ENCODE measurements around the gene USP32. TPM values are rescaled to one million over a fixed set of nuclear protein-coding genes. Genes with fewer than 3 reads are reported as not detected.

The USP32 gene
- total and polyA plus RNA-seq, 2 donors (not counting 1 experiment from before 2014, with no cell fraction given), result 7.7 to 48.8 TPM

DNA sequence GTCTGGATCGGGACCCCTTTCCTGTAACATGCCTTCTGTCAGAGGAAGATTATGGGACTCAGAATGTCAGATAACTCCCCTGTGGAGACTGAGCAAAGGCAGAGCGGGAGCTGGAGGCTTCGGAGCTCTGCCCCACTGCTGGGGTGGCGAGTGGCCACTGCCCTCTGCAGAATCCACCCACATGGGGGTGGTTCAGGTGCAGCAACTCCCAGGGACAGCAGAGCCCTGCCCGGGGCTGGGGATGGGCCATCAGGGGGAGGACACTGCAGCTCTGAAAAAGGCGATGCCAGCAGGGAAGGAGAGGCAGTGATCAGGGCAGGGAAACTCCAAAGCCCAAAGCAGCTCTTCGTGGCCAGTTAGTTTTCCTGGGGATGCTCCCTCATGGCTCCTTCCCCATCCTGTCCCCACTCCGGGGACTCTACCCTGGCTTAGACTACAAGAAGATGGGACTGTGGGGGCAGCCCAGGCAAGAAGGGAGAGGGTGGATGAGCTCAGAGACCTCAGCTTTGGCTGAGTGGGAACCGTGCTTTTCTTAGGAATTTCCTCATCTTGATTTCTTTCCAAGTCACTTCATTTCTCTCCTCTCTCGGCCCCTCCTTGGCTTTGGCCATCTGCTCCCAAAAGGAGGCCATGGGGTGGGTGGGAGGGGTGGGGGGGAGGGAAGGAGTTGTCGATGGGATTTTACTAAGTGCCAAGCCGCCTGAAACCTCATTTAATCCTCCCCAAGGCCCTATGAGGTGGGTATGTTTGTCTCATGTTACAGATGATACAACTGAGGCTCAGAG is 238.1 kb downstream of the USP32 start:
- DNase-seq, result no peak
- intact Hi-C loops (cut with micrococcal nuclease), result no loop called here
- Mint-ChIP-seq H3K27ac (no peak overlapping the region), H3K9me3 (ENCODE audit: insufficient read depth) (no peaks in the 10 kb centered on the region), H3K4me3 (no peak overlapping the region), H3K4me1 (peaks cover 18% of the 10 kb centered on the region), H3K27me3 (peaks cover 55% of the 10 kb centered on the region)
- Histone ChIP-seq H3K9ac (ENCODE audit: low read length) (no peak overlapping the region), H3K27me3 (replicated peaks in 1 of 4; ENCODE audit: control extremely low read depth in 1 of 4, control insufficient read depth in 3 of 4, insufficient read depth in 4 of 4, low read length in 3 of 4) (peaks cover 0 to 45% (median 16%) of the 10 kb centered on the region in 4 experiments), H2AFZ (ENCODE audit: insufficient read depth, low read depth, low read length, poor library complexity, severe bottlenecking) (no peak overlapping the region), H3K4me1 (ENCODE audit: control insufficient read depth in 2 of 2, insufficient read depth in 2 of 2, low read length in 2 of 2) (peaks cover 21 to 26% of the 10 kb centered on the region in 2 donors), H3K27ac (ENCODE audit: low read length in 2 of 2) (no peak overlapping the region), H3K4me2 (replicated peaks; ENCODE audit: low read depth, low read length, poor library complexity, severe bottlenecking) (no peak overlapping the region), H3K36me3 (replicated peaks in 1 of 2; ENCODE audit: control extremely low read depth in 1 of 2, control insufficient read depth in 1 of 2, extremely low read depth in 1 of 2, insufficient read depth in 2 of 2, low read length in 1 of 2) (no peaks in the 10 kb centered on the region), H3K79me2 (ENCODE audit: control insufficient read depth, insufficient read depth, low read length) (no peaks in the 10 kb centered on the region), H3K9me3 (ENCODE audit: control extremely low read depth in 1 of 3, control insufficient read depth in 2 of 3, insufficient read depth in 1 of 3, low read length in 2 of 3) (peaks cover 0 to 6% (median 0%) of the 10 kb centered on the region in 3 donors), H4K20me1 (ENCODE audit: control insufficient read depth, insufficient read depth, low read length, poor library complexity, severe bottlenecking) (no peaks in the 10 kb centered on the region), H3K4me3 (ENCODE audit: control extremely low read depth in 1 of 5, extremely low read depth in 1 of 5, insufficient read depth in 1 of 5, low read depth in 2 of 5, low read length in 4 of 5) (no peak overlapping the region)
- ATAC-seq (ENCODE audit: low read depth), result no peak
- 96% methylated on average over 6 of the region's 12 CpGs for WGBS (ENCODE audit: insufficient coverage)
- CTCF ChIA-PET, result no interaction called here
- TF ChIP-seq, protein P1, sequence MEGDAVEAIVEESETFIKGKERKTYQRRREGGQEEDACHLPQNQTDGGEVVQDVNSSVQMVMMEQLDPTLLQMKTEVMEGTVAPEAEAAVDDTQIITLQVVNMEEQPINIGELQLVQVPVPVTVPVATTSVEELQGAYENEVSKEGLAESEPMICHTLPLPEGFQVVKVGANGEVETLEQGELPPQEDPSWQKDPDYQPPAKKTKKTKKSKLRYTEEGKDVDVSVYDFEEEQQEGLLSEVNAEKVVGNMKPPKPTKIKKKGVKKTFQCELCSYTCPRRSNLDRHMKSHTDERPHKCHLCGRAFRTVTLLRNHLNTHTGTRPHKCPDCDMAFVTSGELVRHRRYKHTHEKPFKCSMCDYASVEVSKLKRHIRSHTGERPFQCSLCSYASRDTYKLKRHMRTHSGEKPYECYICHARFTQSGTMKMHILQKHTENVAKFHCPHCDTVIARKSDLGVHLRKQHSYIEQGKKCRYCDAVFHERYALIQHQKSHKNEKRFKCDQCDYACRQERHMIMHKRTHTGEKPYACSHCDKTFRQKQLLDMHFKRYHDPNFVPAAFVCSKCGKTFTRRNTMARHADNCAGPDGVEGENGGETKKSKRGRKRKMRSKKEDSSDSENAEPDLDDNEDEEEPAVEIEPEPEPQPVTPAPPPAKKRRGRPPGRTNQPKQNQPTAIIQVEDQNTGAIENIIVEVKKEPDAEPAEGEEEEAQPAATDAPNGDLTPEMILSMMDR (IDR thresholded peaks at IDR 0.05), result no peak
- no peak for TF ChIP-seq EZH2 (IDR thresholded peaks at IDR 0.05; ENCODE audit: borderline replicate concordance, insufficient read depth, low read depth, low read length, poor library complexity, severe bottlenecking)
- POLR2A ChIA-PET, result no interaction called here

DNA sequence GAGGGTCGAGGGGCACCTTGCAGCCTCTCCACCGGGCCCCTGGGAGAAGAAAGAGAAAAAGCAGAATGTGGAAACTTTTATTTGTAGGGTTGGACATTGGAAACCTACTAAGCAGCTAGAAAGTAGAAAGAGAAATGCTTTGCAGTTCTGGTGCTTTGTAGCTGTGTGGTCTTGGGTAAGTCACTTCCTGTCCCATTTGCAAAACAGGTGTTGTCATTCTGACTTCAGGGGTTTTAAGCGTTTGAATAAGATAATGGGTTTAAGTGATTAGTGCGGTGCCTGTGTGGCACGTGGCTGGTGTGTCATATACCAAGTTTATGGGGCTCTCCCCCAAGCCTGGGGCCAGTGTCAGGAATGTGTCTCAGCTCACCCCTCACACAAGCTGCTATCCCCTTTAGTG is 240.6 kb downstream of the USP32 start:
- Histone ChIP-seq H3K27me3 (replicated peaks in 1 of 4; ENCODE audit: control extremely low read depth in 1 of 4, control insufficient read depth in 3 of 4, insufficient read depth in 4 of 4, low read length in 3 of 4) (peaks cover 0 to 65% (median 31%) of the 10 kb centered on the region in 4 experiments), H3K4me3 (ENCODE audit: control extremely low read depth in 1 of 5, extremely low read depth in 1 of 5, insufficient read depth in 1 of 5, low read depth in 2 of 5, low read length in 4 of 5) (peak overlapping the region in 1 of 5 experiments; percentile 28), H3K9ac (ENCODE audit: low read length) (peak overlapping the region; percentile 29), H3K4me1 (ENCODE audit: control insufficient read depth in 2 of 2, insufficient read depth in 2 of 2, low read length in 2 of 2) (peaks cover 21 to 29% of the 10 kb centered on the region in 2 donors), H3K27ac (ENCODE audit: low read length in 2 of 2) (no peak overlapping the region), H2AFZ (ENCODE audit: insufficient read depth, low read depth, low read length, poor library complexity, severe bottlenecking) (no peak overlapping the region), H3K79me2 (ENCODE audit: control insufficient read depth, insufficient read depth, low read length) (no peaks in the 10 kb centered on the region), H3K36me3 (replicated peaks in 1 of 2; ENCODE audit: control extremely low read depth in 1 of 2, control insufficient read depth in 1 of 2, extremely low read depth in 1 of 2, insufficient read depth in 2 of 2, low read length in 1 of 2) (no peaks in the 10 kb centered on the region), H3K4me2 (replicated peaks; ENCODE audit: low read depth, low read length, poor library complexity, severe bottlenecking) (peak overlapping the region; percentile 72), H4K20me1 (ENCODE audit: control insufficient read depth, insufficient read depth, low read length, poor library complexity, severe bottlenecking) (no peaks in the 10 kb centered on the region), H3K9me3 (ENCODE audit: control extremely low read depth in 1 of 3, control insufficient read depth in 2 of 3, insufficient read depth in 1 of 3, low read length in 2 of 3) (peaks cover 0 to 6% (median 0%) of the 10 kb centered on the region in 3 donors)
- Mint-ChIP-seq H3K4me3 (no peak overlapping the region), H3K27me3 (peaks cover 61% of the 10 kb centered on the region), H3K9me3 (ENCODE audit: insufficient read depth) (no peaks in the 10 kb centered on the region), H3K4me1 (peaks cover 18% of the 10 kb centered on the region), H3K27ac (no peak overlapping the region)
- TF ChIP-seq EZH2 (IDR thresholded peaks at IDR 0.05; ENCODE audit: borderline replicate concordance, insufficient read depth, low read depth, low read length, poor library complexity, severe bottlenecking), result no peak
- TF ChIP-seq, protein P1 (IDR thresholded peaks at IDR 0.05), result no peak
- peak; percentile 24 for ATAC-seq (ENCODE audit: low read depth)
- DNase-seq, result peak; percentile 36
- POLR2A ChIA-PET, result no interaction called here
- 19% methylated on average over 2 of the region's 5 CpGs for WGBS (ENCODE audit: insufficient coverage)
- intact Hi-C loops (cut with micrococcal nuclease), result no loop called here
- CTCF ChIA-PET, result interaction anchor here (0.9 to 2.4 kb wide), 2 partner anchors 8 to 10 kb away, joined by 3 to 8 read pairs; no protein-coding TSS in a partner anchor

Data from B cell (primary cell).